Forelimb muscle (tissue), 1 donor: ENCODE measurements around the gene EXOC3L2. TPM values are rescaled to one million over a fixed set of nuclear protein-coding genes. Genes with fewer than 3 reads are reported as not detected.
"Not testable (repeated sequence)": the region's sequence is repeated elsewhere in the genome, so short reads cannot be mapped to it uniquely, and the experiment has no call there.

Experiments used
- DNase-seq: peaks from one replicate; pipeline ENCODE4 v3.0.0-alpha.2; 2013; ENCODE audit warnings: low read depth
- polyA plus RNA-seq: library from polyadenylated mRNA; unstranded; fragments of 120-200 nt; gene quantifications from one replicate; pipeline ENCODE4 v1.2.1, GENCODE V29; 2013; ENCODE audit not compliant: insufficient read length

Gene EXOC3L2
- polyA plus RNA-seq, 1 donor: 1.1 TPM

DNA sequence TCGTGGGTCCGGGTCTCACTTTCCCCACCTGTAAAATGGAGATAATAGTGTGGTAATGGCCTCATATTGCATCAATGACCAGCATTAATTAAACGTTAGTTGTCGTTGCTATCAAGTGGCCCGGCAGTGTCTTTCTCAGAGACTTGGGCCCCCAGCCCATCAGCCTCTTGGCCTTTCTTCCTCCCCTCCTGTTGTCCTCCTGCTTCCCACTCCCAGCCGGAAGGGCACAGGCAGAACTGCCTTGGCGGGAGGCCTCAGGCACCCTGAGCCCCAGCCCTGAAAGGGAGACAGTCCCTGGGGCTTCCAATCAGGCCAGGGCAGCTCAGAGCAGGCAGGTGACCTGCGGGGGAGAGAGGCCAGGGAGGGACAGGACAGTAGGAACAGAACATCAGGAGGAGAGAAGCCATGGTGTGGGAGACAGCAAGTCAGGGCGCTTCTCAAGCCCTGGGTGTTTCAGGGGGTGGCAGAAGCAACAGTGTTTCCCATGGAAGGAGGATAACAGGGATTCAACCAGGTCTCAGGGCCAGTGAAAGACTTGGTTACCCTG is 10.5 kb upstream of the EXOC3L2 start:
- DNase-seq: no peak

DNA sequence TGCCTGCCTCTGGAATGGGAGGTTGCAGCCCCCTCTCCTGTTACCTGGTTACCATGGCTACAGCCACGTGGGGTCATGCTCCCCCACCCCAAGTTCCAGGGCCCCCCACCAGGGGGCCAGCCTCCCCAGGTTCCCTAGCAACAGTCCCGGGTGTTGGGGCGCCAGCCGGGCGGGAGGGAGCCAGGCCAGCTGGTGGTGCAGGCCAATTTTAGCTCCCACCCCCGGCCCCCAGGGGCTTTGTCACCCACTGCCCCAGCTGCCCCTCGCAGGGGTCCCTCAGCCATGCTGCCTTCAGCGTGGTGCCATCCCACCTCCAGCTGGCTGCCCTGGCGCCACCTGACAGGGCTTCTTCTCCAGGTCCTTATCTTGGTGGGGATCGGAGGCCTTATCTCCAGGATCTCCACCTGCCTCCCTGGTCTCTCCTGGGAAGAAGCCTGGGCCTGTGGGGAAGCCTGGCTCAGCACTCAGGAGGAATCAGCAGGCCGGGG is 8.9 kb upstream of the EXOC3L2 start:
- no peak for DNase-seq

DNA sequence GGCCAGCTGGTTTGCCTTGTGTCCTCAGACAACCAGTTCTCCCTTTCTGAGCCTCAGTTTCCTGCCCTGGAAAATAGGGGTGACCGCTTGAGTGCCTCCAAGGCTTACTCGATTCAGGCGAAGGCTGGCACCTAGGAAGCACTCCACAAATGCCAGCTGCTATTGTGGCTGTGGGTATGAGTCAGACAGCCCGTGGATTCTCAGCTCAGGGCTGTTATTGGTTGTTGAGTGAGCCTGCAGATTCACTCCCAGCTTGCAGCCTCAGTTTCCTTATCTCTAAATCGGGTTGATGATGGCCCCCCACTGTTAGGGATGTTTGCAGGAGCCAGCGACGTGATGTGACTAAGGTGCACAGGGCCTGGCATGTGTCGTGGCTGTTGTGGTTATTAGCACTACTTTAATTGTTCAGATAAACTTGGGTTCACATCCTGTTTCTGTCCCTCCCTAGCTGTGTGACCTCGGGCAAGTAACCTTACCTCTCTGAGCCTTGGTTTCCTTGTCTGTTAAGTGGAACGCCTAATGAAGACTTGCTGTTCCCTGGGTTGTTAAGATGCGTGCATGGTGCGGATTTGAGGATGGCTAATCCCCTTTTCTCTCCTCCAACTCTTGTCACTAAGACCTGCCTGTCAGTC is 8.3 kb upstream of the EXOC3L2 start:
- no peak for DNase-seq

DNA sequence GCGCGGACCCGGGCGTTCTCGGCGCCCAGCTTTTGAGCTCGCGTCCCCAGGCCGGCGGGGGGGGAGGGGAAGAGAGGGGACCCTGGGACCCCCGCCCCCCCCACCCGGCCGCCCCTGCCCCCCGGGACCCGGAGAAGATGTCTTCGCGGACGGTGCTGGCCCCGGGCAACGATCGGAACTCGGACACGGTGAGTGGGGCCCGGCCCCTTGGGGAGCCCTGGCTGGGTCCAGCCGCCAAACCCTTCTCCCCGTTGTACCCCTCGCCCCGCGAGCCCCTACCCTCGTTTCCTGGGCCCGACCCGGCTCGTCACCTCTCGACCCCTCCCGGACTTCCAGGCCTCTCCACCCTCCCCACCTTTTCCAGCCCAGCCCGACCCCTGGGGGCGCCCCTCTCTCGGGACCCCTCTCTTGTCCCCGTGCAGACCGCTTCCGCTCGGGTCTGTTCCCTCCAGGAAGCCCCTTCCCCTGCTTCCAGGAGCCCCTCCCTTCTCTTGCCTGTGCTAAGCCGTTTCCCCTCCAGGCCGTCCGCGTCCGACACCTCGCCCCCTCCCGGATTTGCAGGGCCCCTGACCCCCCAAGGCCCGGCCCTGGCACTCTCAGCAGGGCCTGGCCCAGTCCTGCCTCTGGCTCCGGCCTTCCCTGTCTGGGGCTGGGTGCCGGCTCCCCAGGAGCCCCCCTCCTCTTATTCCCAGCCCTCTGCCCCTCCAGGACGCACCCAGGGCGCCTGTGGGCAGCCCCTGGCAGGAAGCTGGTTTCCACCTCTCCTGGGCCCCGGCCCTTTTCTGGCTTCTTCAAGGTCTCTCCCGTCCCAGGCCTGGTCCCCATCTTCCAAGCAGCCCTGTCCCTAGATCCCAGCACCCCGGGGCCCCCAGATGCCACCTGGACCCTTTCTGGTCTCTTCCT is 6.5 kb upstream of the EXOC3L2 start:
- DNase-seq: no peak

DNA sequence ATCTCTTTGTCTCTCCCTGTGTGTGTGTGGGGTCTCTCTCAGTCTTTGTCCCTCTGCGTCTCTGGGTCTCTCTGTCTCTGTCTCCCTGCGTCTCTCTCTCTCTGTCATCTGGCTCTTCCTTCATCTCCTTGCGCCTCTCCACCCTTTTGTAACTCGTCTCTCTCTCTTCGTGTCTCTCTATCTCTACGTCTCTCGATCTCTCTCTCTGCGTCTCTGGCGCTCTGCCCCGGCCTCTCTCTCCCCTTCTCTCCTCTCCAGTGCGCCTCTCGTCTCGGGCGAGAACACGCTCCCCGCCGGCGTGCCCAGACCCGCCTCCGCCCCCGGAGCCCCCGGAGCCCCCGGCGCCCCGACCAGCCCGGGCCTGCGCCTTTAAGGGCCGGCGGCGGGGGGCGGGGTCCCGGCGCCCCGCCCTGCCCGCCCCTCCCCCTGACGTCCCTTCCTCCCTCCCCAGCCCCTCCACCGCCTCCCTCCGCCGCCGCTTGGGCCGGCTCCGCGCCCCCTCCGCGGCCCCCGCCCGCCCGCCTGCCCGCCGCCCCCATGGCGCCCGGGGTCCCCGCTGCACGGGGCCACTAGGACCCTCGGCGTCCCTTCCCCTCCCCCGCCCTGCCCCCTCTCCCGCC is 5.7 kb upstream of the EXOC3L2 start, which contains the start of gene MARK4:
MARK4 (plus strand) TSS at position 440 of the 620 bp plus-strand sequence. CDS start 318 bp downstream, outside the sequence.
- DNase-seq: no peak

DNA sequence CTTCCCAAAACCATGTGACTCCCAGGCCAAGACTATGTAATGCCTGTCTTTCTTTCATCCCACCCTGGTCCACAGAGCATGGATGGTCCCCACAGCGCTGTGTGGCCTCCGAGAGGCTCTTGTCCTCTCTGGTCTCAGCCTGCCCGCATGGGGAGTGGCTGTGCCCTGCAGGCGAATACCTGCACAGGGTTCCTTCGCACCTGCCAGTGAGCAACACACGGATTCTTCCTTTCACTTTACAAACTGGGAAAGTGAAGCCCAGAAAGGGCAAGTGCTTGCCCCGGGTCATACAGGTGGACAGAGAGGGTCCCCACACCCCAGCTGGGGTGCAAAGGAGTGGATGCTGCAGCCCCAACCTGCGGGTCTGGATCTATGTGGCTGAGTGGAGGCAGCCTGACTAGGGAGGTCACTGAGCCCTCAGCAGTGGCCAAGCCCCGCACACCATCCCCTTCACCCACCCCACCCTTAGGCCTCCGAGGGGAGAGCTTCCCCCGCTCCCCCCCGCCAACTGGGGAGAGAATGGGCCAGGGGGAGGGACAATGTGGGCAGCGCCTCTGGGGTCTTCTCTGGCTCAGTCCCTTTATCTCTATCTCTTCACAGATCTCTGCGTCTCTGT is 5.1 kb upstream of the EXOC3L2 start:
- no peak for DNase-seq

DNA sequence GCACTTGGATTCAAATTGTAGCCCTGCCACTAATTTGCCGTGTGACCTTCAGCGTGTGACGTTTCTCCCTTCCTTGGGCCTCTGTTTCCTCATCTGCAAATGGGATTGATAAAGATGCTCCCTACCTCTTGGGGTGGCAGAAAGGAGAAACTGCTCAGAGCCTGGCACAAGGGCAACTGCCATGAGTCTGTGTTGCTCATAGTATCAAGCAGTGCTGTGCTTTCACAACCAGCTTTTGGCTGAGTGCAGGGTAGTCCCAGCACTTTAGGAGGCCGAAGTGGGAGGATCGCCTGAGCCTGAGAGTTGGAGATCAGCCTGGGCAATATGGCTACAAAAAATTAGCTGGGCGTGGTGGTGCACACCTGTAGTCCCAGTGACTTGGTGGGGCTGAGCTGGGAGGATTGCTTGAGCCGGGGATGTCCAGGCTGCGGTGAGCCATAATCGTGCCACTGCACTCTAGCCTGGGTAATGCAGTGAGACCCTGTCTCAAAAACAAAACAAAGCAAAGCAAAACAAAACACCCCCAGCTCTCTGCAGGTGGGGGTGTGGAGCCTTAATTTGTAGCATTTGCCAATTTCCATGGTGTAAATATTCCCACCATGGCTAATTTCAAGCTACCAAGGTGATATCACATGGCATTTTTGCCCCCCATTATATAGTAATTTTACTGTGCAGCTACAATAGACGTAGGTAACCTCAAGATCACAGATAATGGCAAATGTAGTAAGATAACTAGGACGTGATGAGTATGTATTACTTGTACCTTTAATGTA is 4.2 kb upstream of the EXOC3L2 start:
- DNase-seq: no peak

DNA sequence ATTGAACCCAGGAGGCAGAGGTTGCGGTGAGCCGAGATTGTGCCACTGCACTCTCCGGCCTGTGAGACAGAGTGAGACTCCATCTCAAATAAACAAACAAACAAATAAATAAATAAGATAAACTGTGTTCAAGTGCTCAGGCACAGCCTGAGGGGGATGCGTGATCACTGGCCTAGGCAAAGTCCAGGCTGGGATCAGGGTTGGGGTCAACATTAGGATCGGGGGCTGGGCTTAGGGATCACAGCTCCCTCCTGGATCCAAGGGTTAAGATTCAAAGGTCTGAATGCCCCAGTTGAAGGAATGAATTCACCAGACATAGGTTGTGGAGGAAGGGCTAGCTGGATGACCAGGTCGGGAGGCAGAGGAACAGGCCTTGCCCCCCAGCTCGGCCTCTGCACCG is 1.9 kb upstream of the EXOC3L2 start:
- DNase-seq: no peak

DNA sequence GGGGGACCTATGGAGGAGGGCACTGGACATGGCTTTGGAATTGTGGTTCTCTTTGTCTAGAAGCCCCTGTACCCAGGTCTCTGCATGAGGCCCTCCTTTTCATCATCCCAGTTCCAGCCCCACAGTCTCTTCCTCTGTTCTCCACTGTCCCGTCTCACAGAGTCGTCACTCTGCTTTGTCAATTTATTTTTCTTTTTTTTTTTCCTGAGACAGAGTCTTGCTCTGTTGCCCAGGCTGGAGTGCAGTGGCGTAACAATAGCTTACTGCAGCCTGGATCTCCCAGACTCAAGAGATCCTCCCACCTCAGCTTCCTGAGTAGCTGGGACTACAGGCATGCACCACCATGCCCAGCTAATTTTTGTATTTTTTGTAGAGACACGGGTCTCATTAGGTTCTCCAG is 619 bp upstream of the EXOC3L2 start:
- no peak for DNase-seq

DNA sequence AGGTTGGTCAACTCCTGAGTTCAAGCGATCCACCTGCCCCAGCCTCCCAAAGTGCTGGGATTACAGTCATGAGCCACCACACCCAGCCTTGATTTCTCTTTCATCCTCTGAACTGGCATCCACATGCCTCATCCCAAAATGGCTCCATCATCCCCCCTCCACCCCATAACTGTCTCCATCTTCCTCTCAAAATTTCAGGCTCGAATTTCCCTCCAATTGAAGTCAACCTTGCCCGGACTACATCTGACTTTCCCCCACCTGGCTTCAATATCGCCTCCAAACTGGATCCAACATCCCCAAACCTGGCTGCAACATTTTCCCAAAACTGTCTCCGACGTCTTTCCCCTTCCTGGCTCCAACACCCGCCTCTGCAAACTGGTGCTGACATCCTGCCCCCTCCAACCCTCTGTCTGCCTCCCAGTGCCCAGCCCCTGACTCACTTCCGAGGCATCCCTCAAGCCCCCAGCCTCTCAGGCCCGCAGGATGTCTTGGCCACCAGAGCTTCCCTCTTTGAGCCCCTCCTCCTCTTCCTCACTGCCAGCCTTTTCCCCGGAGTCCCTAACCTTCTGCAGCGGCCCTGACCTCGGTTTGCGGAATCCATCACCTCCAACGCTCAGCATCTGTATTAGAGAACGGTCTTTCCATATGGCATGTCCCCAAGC is 943 bp downstream of the EXOC3L2 start:
- DNase-seq: no peak

DNA sequence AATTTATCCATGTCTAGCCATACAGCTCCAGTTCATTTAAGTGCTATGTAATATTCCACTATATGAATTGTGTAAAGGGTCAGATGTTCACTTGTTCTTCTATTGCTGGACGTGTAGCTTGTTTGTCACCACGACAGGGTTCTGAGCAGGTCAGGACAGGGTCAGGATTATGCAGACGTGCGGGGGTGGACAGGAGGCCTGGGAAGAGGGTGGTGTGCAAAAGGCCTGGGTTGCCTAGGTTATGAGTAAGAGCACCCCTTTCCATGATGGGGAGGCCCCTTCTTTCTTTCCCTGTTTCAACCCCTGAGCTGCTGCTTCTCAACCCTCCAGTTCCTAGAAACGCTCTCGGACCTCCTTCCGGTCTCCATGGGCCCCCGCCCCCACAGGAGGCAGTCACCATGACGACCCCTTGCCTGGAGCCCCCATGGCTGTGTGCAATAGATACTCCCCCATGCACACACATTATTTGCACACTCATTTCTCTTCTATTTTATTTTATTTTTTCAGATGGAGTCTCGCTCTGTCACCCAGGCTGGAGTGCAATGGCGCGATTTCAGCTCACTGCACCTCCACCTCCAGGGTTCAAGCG is 2.0 kb downstream of the EXOC3L2 start:
- DNase-seq: no peak

DNA sequence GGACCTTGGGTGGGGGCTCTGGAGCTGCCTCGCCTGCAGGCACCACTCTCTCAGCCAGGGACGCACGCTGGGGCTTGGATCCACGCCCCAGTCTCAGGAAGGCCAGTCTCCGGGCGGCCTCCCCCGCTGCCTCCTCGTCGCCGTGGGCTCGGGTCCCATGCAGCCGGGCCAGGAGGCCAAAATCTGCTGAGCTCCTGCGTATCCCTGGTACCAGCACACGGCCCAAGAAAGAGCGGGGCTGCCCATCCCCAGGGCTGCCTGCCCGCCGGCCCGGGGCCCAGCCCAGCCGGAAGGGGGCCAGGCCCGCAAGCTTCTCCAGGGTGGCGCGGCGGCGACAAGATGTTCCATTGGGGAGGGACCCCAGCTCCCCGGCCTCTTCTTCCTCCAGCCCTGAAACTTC is 6.7 kb downstream of the EXOC3L2 start:
- no peak for DNase-seq

DNA sequence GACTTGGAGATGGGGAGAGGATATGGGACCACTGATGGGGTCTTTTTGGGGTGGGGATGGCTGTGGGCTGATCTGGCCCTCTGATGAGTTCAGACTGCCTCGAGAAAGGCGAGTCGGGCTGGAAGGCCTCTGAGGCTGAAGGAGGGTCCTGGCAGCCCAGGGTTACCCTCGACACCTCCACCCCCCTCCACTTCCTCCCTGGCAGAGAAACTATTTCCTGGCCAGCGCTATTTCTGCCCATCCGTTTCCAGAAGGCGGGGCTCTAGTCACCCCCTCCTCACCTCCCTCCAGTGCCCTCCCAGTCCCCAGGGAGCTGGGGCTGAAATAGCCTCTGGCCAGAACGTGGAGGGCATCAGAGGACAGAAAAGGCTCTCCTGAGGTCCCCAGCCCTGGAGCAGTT is 9.7 kb downstream of the EXOC3L2 start:
- no peak for DNase-seq

DNA sequence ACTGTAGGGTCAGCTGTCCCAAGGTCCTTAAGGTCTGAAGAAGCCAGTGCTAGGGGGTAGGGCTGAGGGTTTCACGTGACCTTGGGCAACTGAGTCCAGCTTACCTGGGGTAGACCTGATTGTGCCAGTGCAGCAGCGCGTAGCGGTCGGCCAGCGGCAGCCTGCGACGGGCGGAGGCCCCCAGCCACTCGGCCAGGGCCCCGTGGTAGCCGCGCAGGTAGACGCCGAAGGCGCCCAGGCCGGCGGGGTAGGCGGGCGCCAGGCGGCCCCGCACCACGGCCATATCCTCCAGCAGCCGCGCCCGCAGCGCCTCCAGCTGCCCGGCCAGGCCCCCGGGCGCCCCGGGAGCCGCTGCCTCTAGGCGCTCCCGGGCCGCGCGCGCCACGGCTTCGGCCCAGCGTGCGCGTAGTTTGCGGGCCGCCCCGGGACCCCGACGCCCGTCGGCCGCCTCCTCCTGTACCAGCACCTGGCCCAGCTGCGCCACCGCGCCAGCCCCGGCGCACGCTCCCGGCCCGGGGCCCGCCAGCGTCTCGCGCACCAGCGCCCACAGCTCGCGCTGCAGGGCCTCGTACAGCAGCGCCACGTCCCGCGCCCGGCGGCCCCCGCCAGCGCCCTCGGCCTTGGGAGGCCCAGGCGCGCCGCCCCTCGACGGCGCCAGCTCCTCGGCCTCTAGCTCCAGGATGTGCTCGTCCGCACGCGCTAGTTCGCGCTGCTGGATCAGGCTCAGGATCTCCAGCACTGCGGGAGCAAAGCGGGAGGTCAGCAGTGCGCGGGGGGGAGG is 10.9 kb downstream of the EXOC3L2 start:
- DNase-seq: no peak

DNA sequence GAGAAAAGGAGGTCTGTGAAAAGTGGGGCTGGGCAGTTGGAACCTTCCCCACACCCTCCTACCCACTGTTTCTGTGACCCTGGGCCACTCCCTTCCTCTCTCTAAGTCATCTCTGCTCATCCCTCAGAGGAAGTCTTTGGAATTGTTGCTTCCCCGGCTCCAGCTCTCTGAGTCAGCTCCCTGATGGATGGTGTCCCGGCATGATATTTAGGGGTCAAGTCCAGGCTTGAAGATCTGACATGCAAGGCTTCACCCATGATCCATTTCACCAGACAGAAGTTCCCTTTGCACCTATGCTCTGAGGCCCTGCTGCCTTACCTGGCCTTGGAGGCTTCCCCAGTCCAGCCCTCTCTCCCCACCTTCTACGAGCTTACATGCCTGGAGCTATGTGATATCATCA is 13.3 kb downstream of the EXOC3L2 start:
- DNase-seq: no peak

DNA sequence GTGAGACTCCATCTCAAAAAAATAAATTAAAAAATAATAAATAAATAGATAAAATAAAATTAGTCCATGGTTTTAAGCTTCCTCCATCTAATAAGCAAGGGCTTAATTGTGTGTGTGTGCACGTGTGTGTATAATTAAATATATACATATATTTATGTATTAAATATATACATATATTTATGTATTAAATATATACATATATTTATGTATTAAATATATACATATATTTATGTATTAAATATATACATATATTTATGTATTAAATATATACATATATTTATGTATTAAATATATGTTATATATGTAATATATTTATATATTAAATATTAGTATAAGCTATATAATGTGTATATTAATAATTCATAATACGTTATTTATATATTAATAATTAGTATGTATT is 16.2 kb downstream of the EXOC3L2 start:
- not testable (repeated sequence) for DNase-seq

DNA sequence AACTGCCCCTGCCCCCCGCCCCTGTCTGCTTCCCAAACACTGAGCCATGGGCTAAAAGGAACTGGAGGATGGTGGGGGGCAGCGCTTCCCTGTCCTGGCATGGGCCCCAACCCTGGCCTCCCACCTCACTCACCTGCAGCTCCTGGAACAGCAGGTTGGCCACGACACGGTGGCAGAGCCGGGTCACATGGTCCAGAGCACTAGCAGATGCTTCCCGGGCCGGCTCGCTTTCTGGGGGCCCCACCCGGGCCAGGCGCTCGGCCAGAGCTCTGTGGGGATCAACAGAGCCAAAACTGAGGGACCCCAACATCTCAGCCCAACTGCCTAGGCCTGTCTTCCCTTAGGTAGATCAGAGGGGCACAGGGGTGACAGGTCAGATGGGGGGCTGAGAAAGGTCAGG is 20.6 kb downstream of the EXOC3L2 start:
- DNase-seq: no peak

DNA sequence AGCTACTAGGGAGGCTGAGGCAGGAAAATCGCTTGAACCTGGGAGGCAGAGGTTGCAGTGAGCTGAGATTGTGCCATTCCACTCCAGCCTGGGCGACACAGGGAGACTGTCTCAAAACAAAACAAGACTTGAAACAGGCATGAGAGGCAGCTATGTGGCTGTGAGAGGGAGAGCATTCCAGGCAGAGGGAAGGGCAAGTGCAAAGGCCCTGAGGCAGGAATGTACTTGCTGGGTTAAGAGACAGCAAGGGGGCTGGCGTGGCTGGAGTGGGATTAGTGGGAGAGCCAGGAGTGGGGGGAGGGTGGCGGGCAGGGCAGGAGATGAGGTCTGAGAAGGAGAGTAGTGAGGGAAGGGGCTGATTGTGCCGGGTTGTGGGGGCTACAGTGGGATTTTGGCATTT is 21.3 kb downstream of the EXOC3L2 start:
- DNase-seq: no peak

DNA sequence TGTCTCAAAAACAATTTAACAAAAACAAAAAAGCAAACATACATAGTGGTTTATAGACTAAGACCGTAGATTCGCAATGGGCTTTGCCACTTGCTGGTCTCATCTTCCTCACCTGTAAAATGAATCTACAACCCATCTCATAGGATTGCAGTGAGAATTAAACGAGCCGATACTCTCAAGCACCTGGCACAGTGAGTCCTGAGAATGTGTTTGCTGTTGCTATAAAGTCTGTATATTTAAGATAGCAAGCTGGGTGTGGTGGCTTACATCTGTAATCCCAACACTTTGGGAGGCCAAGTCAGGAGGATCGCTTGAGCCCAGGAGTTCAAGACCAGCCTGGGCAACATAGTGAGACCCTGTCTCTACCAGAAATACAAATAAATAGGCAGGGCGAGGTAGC is 22.5 kb downstream of the EXOC3L2 start:
- DNase-seq: no peak
